GM19328 (cell line): ENCODE data around the gene RETREG3.
"Not testable (repeated sequence)": the region's sequence is repeated elsewhere in the genome, so short reads cannot be mapped to it uniquely, and the experiment has no call there.

ENCODE experiments used
- ATAC-seq: cut with Tn5 transposase; IDR thresholded peaks from one replicate; pipeline ENCODE4 v1.9.1; 2021; ENCODE audit warnings: mild to moderate bottlenecking, moderate library complexity; ENCODE audit not compliant: unreplicated experiment

The RETREG3 gene

GRCh38 chr17:42613699-42614295, 4.6 kb upstream of the RETREG3 start:
- no peak for ATAC-seq

GRCh38 chr17:42612013-42612412, 2.8 kb upstream of the RETREG3 start:
- ATAC-seq = no peak

DNA sequence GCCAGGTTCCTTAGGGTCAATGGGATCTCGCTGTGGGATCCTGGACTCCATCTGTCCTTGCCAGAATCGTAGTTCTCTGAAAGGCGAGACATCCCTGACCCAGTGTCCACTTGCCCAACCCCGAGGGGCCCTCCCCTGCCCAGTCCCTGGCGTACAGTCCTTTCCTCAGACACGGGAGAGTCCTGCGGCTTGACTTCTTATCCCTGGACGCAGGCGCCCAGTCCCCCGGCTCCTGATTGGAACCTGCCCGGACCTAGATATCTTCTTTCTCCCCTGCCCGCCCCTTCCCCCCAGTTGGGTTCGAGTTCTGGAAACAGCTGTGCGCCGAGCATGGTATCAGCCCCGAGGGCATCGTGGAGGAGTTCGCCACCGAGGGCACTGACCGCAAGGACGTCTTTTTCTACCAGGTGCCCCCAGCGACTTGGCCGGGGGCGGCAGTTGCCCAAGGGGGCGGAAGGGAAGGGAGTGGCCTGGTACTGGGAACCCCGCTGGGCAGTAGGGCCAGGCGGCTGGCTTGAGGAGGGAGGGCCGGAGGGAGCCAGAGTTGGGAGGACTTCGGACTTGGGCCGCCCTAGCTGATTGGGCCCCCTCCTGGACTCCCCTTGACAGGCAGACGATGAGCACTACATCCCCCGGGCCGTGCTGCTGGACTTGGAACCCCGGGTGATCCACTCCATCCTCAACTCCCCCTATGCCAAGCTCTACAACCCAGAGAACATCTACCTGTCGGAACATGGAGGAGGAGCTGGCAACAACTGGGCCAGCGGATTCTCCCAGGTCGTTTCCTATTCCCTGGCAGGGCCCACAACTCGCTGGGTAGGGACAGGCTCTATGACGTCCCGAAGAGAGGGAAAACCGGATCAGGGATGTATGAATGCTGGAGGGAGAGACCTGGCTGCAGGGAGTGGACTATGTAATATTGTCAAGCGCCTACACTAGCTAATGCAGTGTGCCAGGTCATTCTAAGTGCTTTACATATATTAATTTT, 934 bp upstream of the RETREG3 start:
- not testable (repeated sequence) for ATAC-seq

DNA sequence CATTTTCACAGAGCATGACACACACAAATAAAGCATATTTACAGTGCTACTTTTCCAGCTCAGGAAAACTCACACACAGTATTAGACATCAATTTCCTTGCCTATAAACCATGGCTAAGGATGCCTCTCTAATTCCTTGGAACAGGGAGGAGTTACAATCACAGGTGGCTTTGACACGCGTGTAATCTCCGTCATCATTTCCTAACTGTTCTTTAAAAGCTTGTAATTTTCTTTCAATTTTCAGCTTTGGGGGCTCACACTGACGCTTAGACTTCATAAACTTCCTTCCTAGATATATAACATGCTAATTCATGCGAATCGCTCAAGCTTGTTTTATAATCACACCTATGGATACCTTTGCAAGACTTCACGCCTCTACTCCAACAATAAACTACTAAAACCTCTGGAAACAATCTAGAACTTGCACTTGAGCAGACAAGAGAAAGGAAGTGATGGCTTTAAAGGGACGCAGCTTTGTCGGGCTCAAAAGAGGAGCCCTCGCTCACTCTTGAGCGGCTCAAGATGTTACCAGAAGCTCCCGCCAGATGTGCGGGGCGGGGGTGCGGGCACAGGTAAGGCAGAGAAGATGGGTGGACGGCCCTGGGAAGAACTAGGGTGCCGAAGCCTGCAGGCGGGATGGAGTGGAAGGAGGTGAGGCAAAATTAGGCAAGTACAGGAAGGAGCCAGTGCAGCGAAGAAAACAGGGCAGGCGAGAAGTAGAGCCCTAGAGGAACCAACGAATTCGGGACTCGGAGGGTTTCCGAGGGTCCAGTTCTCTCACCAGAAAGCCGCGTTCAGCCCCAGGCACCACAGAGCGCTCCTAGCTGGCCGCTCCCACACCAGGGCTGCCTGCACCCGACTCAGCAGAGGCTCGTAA, 631 bp downstream of the RETREG3 start:
- peak; percentile 20 for ATAC-seq

DNA sequence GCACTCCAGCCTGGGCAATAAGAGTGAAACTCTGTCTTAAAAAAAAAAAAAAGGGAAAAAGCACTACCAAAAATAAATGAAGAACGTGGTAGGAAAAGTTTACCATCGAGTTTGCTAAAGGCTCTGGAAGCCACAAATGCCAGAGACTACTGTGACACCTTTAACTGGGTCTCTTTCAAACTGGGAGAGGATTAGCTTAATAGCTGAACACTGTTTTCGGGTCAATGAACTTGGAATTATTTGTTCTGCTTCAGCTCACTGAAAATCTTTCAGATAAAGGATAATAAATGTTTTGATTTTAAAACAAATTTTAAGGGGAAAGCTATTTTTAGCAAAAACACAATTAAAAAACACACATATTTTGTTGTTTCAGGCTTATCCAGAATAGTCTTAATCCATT, 1.4 kb downstream of the RETREG3 start:
- ATAC-seq = no peak

DNA sequence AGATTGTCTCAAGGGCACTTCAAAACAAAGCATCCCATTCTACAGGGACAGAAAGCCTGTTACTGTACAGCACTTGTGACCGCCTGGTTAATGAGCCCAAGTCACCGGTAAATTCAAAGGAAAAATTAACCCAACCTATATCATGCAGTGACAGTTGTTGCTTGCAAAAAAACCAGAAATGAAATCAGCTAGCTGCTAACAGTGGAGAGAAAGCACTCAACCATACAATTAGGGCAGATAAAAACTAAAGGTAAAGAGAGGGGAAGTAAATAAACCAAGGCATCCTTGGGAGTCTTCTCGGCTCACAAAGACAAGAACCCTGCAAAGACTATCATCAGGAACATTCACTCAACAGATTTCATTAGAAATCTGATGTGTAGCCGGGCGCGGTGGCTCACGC, 5.9 kb downstream of the RETREG3 start:
- no peak for ATAC-seq

DNA sequence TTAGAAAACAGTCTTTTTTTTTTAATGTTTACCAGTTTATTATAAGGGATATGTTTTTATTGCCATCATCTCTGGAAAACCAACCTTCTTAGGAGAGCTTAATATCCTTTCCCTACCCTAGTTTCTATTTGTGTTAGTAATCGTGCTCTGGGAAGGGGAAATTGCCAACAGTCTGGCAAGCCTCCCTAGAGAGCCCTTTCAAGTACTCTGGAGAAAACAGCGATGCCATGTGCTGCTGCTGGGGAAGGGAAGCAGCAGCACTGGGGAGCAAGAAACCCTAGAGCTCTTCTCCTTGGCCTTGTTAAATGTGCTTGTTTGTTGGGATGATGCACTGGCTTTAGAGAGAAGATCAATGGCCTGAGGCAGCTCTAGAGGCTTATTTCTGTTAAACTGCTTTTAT, 10.3 kb downstream of the RETREG3 start:
- ATAC-seq = no peak

GRCh38 chr17:42596386-42596785, 12.8 kb downstream of the RETREG3 start:
- ATAC-seq = no peak

GRCh38 chr17:42591411-42591810, 17.8 kb downstream of the RETREG3 start:
- ATAC-seq = no peak

DNA sequence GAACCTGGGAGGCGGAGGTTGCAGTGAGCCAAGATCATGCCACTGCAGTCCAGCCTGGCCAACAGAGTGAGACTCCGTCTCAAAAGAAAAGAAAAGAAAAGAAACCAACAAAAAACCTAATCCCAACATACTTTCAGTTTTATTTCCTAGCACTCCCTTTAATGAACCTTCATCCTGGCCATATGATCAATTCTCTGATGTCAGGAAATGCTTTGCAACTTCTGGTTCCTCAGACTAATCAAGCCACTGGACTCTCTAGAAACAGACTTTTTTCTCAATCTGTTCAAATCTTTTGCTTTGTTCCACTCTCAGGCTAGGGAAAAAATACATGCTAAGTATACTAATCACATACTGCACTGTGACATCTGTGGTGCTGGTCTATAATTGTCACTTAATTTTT, 18.3 kb downstream of the RETREG3 start:
- ATAC-seq = no peak

DNA sequence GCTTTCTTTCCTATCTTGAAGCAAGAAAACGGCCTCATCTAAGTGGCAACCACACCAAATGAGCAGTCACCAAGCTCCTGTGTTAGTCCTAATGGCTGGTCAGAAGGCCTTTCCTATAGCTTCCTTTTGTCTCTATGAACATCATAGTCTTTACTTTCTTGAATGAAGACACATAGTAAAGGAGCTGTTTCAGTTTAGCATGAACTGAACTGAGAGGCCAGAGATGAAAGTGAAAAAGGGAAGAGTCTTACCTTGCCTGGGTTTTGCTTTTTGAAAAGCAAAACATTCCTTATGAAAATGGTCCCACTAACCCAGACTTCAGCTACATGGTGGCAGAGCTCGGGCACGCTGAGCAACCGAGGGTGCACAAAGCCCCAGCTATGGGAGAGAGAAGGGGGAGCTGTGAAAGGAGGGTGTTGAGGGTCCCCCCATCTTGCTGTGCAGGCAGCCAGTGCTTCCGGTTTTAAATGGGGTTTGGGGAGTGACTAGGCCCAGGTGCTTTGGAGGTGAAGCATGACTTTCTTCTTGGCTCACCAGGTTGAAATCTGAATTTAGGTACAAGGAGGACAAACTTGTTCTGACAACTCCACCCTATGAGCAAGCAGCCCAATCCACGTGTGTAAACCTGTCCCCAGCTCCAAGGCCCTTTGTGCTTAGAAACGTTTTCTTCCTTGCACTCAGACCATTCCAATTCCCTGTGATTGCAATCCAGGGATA, 22.5 kb downstream of the RETREG3 start:
- no peak for ATAC-seq

GRCh38 chr17:42585353-42585752, 23.8 kb downstream of the RETREG3 start:
- no peak for ATAC-seq

DNA sequence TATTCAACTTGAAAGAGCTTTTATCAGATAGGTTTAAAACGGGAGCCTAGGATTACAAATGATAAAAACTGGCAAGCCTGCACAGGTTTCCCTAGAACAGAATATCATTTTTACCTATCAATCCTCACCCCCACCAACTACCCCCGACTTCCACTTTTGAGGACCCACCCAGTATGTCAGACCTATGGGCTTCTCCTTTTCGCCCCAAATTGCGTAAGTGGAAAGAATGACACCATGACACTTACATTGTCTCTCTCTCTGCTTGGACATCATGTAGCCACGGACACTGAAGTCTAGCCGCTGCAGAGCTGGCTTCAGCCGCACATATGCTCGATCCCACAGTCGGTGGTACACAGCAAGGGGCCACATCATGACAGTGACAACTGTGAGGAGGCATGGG, 24.3 kb downstream of the RETREG3 start:
- ATAC-seq = no peak

DNA sequence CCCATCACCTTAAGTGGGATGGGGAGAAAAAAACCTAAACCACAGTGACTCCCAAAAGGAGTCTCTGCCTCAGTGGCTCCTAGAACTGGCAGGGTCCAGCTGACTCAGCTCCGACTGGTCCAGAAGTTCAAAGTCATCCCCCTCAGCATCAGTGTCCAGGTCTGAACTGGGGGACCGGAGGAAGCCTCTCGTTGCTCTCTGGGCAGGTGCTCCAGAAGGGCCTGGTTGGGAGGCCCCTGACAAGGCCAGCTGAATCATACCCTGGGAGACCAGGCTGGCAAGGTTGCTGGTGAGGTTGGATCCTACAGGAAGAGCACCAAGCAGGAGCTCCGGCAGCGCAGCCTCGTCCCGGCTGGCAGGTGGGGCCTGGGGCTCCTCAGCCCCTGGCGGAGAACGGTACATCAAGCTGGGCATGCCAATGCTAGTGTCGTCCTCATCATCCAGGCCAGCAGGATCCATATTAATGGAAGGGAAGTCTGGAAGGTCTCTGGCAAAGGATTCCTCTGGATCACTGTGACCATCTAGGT, 27.4 kb downstream of the RETREG3 start:
- no peak for ATAC-seq

GRCh38 chr17:42579794-42580551, 29.2 kb downstream of the RETREG3 start:
- ATAC-seq = no peak

GRCh38 chr17:42578282-42578869, 30.8 kb downstream of the RETREG3 start:
- ATAC-seq = no peak

GRCh38 chr17:42577532-42578281, 31.5 kb downstream of the RETREG3 start, which contains the start of gene PSMC3IP:
TSS of gene PSMC3IP (minus strand) at chr17:42577729. CDS start at chr17:42577686, 43 bp downstream.
- ATAC-seq = peak; percentile 71

DNA sequence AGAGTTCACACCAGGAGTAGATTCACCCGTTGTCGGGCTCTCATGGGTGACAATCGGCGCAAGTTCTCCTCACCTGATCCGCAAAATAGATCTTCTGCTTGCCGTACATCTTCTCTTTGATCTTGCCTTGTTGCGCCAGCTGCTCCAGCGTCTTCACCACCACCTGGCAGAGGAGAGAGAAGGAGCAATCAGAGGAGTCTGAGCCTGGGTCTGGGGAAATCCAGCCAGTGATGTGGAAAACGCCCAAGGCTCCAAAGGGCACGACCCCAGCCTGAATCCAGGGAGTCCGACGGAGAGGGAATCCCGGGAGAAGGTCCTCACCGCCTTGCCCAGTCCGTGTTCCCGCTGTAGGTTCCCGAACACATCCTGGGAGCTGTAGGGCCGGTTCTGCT, 32.0 kb downstream of the RETREG3 start:
- no peak for ATAC-seq
